Left ventricle myocardium inferior (tissue), 1 donor: ENCODE data around the gene SREK1. TPM values are rescaled to one million over a fixed set of nuclear protein-coding genes. Genes with fewer than 3 reads are reported as not detected.

Source experiments
- DNase-seq: peaks from one replicate; pipeline ENCODE4 v3.0.0-alpha.2; 2020
- H3K27ac ChIP-seq: fragments of 200-600 bp; replicated peaks from 2 replicates; pipeline ENCODE4 v1.8.0; 2021
- H3K27me3 ChIP-seq: fragments of 200-600 bp; 2 replicates; pipeline ENCODE4 v1.8.0; 2021; ENCODE audit warnings: low read depth
- H3K36me3 ChIP-seq: fragments of 200-600 bp; 2 replicates; pipeline ENCODE4 v1.8.0; 2021
- H3K4me1 ChIP-seq: fragments of 200-600 bp; 2 replicates; pipeline ENCODE4 v1.8.0; 2021
- H3K4me3 ChIP-seq: fragments of 200-600 bp; 2 replicates; pipeline ENCODE4 v1.8.0; 2021; ENCODE audit warnings: mild to moderate bottlenecking, moderate library complexity
- H3K9me3 ChIP-seq: fragments of 200-600 bp; replicated peaks from 2 replicates; pipeline ENCODE4 v1.8.0; 2021
- CTCF ChIP-seq: fragments of 200-600 bp; IDR thresholded peaks from 2 replicates; pipeline ENCODE4 v1.8.0; 2021; ENCODE audit warnings: antibody characterized with exemption, mild to moderate bottlenecking, borderline replicate concordance
- intact Hi-C: fragments of 100-400 bp; cut with micrococcal nuclease; formaldehyde crosslinking; loops from one replicate; pipeline ENCODE4 v1.11.0; 2022
- total RNA-seq: library from RNA; stranded (reverse); fragmentation: NEBNext Ultra II Directional; extraction: Animal tissue kit (Norgen Biotek cat#: 25700); gene quantifications from one replicate; pipeline ENCODE4 v1.2.1, GENCODE V29; 2021
- donor health status: DM: no; HTN: yes; CAD: no; lungs with severe emphysema.

SREK1 gene
- total RNA-seq, 1 donor from 2014 or later: 33.5 TPM

GRCh38 chr5:66193419-66193818 lies 49.3 kb downstream of the SREK1 start:
- Histone ChIP-seq H3K4me1 (no peaks in the 10 kb centered on the region), H3K27me3 (no peaks in the 10 kb centered on the region), H3K9me3 (no peaks in the 10 kb centered on the region), H3K4me3 (no peak overlapping the region), H3K36me3 (no peaks in the 10 kb centered on the region), H3K27ac (no peak overlapping the region)
- intact Hi-C loops: no loop called here
- no peak for TF ChIP-seq CTCF
- no peak for DNase-seq

- Histone ChIP-seq H3K27ac (no peak overlapping the region), H3K36me3 (no peaks in the 10 kb centered on the region), H3K4me3 (no peak overlapping the region), H3K4me1 (no peaks in the 10 kb centered on the region), H3K27me3 (no peaks in the 10 kb centered on the region), H3K9me3 (no peaks in the 10 kb centered on the region)
- TF ChIP-seq CTCF: no peak
- intact Hi-C loops: no loop called here
- DNase-seq: no peak
Measured at GRCh38 chr5:66197764-66198405, 53.8 kb downstream of the SREK1 start.

- no peak for DNase-seq
- H3K27me3 ChIP-seq: no peaks in the 10 kb centered on the region
- intact Hi-C loops: no loop called here
- no peaks in the 10 kb centered on the region for H3K9me3 ChIP-seq
- TF ChIP-seq CTCF: no peak
- no peaks in the 10 kb centered on the region for H3K36me3 ChIP-seq
- H3K4me3 ChIP-seq: no peak overlapping the region
- H3K27ac ChIP-seq: no peak overlapping the region
- H3K4me1 ChIP-seq: no peaks in the 10 kb centered on the region
Measured at GRCh38 chr5:66198837-66199236, 54.7 kb downstream of the SREK1 start.

DNA sequence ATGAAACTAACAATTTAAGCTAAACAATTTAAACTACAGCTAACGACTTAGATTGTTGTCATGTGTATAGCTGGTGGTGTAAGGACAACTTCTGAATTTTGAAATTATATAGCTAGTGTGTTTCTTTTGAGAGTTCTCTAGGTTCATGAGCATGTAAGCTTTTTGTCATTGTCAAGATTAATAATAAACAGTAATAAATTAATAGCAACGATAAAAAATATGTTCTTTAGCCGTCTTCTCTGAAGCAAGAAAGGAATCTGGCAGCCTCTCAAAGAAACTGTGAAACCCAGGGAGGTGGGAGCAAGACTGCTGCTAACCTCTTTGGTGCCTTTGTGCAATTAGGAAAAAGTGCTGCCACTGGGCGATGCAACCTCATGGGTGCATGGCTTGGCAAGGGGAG lies 59.4 kb downstream of the SREK1 start:
- Histone ChIP-seq H3K4me1 (no peaks in the 10 kb centered on the region), H3K36me3 (no peaks in the 10 kb centered on the region), H3K4me3 (no peak overlapping the region), H3K27ac (no peak overlapping the region), H3K9me3 (no peaks in the 10 kb centered on the region), H3K27me3 (no peaks in the 10 kb centered on the region)
- intact Hi-C loops: no loop called here
- no peak for DNase-seq
- TF ChIP-seq CTCF: no peak

DNA sequence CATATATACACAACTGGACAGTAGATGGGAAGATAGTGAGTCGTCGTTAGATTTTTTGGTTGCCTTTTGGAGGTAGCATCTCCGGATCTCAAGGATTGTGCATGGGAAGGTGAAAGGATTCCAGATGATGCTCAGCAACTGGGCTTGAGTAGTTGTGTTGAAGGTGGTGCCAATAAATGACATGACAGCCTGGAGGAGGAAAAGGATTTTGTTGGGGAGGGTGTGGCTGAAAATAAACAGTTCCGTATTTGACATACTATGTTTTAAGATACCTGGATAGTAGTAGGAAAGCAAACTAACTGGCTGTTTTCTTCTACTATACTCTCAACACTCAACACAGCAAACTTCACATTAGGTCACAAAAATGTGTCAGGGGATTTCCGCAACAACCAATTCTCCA lies 62.4 kb downstream of the SREK1 start:
- Histone ChIP-seq H3K4me3 (no peak overlapping the region), H3K4me1 (no peaks in the 10 kb centered on the region), H3K27me3 (no peaks in the 10 kb centered on the region), H3K27ac (no peak overlapping the region), H3K9me3 (no peaks in the 10 kb centered on the region), H3K36me3 (no peaks in the 10 kb centered on the region)
- TF ChIP-seq CTCF: no peak
- intact Hi-C loops: no loop called here
- no peak for DNase-seq
